Endothelial cell of umbilical vein (primary cell): ENCODE results near the gene BSND. TPM values are rescaled to one million over a fixed set of nuclear protein-coding genes. Genes with fewer than 3 reads are reported as not detected.

Experiments
- BruUV-seq: library from RNA; stranded (reverse); fragments of 400-500 nt; replicated peaks from 2 replicates; lab custom pipeline; 2021; lab: Mats Ljungman, UMichigan
- CTCF ChIA-PET: fragments of 300-600, 350-600 bp; sonication (Branson Sonifier 250); formaldehyde crosslinking; loops from one replicate; lab custom pipeline; 2021; ENCODE audit warnings: antibody characterized with exemption, inconsistent platforms; lab: Charles Lee
- POLR2A ChIA-PET: fragments of 300-600, 350-600 bp; sonication (Branson Sonifier 250); formaldehyde crosslinking; loops from one replicate; lab custom pipeline; 2021; ENCODE audit warnings: antibody characterized with exemption, inconsistent platforms; lab: Charles Lee
- DNase-seq: peaks from one replicate; pipeline ENCODE4 v3.0.0-alpha.2; 2011; ENCODE audit warnings: low read depth, low spot score
- FAIRE-seq: peaks from 2 replicates; lab custom pipeline; 2011; peaks lifted over from hg19 to GRCh38; lab: Jason Lieb, UNC
- H2AFZ ChIP-seq: 2 replicates; pipeline ENCODE4 v1.6.0; 2012; ENCODE audit warnings: low read depth, low read length, control low read depth, inconsistent platforms
- H3K27ac ChIP-seq: 2 replicates; pipeline ENCODE4 v1.5.1; 2011; ENCODE audit warnings: low read depth, mild to moderate bottlenecking, control low read depth, low read length, moderate library complexity; ENCODE audit not compliant: insufficient read depth
- H3K27me3 ChIP-seq, 2 experiments: 2 replicates each; pipeline versions ENCODE4 v1.6.0 to v1.6.1; 2011; ENCODE audit warnings: low read length in 2 of 2, mixed read lengths in 1 of 2; ENCODE audit not compliant: control insufficient read depth in 2 of 2, insufficient read depth in 2 of 2
- H3K36me3 ChIP-seq, 2 experiments: 2 replicates in 1 of 2; 3 replicates in 1 of 2; pipeline ENCODE4 v1.5.1; 2011; ENCODE audit warnings: low read length in 2 of 2, mild to moderate bottlenecking in 1 of 2, moderate library complexity in 1 of 2; ENCODE audit not compliant: control insufficient read depth in 2 of 2, insufficient read depth in 2 of 2; ENCODE audit errors: extremely low read depth in 1 of 2
- H3K4me1 ChIP-seq: 3 replicates; pipeline ENCODE4 v1.5.1; 2011; ENCODE audit warnings: mild to moderate bottlenecking, low read length; ENCODE audit not compliant: control insufficient read depth, insufficient read depth; ENCODE audit errors: extremely low read depth
- H3K4me2 ChIP-seq: 2 replicates; pipeline ENCODE4 v1.6.1; 2011; ENCODE audit warnings: low read length, control low read depth, mixed read lengths; ENCODE audit not compliant: insufficient read depth
- H3K4me3 ChIP-seq, 3 experiments: fragments of 200-600 bp in 1 of 3; sonication (generic), shearing (Covaris generic) in 1 of 3; replicated peaks in 1 of 3; 2 replicates each; pipeline ENCODE4 v1.5.1; 2011 to 2016; ENCODE audit warnings: control low read depth in 3 of 3, low read length in 3 of 3, mild to moderate bottlenecking in 2 of 3, inconsistent platforms in 1 of 3, low read depth in 1 of 3, moderate library complexity in 1 of 3; ENCODE audit not compliant: insufficient read depth in 1 of 3
- H3K79me2 ChIP-seq: 2 replicates; pipeline ENCODE4 v1.6.0; 2012; ENCODE audit warnings: low read length, inconsistent platforms; ENCODE audit not compliant: control insufficient read depth, insufficient read depth
- H3K9ac ChIP-seq: replicated peaks from 2 replicates; pipeline ENCODE3; 2011; ENCODE audit warnings: low read length, control low read depth; ENCODE audit not compliant: insufficient read depth; ENCODE audit errors: extremely low read depth
- H3K9me1 ChIP-seq: replicated peaks from 3 replicates; pipeline ENCODE4 v1.6.0; 2011; ENCODE audit warnings: mild to moderate bottlenecking, low read length; ENCODE audit not compliant: control insufficient read depth, insufficient read depth; ENCODE audit errors: extremely low read depth
- H3K9me3 ChIP-seq: replicated peaks from 2 replicates; pipeline ENCODE4 v1.5.1; 2012; ENCODE audit warnings: low read length, inconsistent platforms; ENCODE audit not compliant: control insufficient read depth, insufficient read depth
- H4K20me1 ChIP-seq: replicated peaks from 2 replicates; pipeline ENCODE3; 2011; ENCODE audit warnings: mild to moderate bottlenecking, low read length; ENCODE audit not compliant: control insufficient read depth, insufficient read depth; ENCODE audit errors: extremely low read depth
- CTCF ChIP-seq, 2 donors: IDR thresholded peaks; 1 replicate in 1 of 2; 2 replicates in 1 of 2; pipeline ENCODE4 v1.5.1; 2011; ENCODE audit warnings: low read length in 2 of 2, mild to moderate bottlenecking in 2 of 2, moderate library complexity in 2 of 2, control low read depth in 1 of 2, inconsistent platforms in 1 of 2, low read depth in 1 of 2; ENCODE audit not compliant: insufficient read depth in 1 of 2; ENCODE audit errors: extremely low read depth in 1 of 2
- EZH2 ChIP-seq: IDR thresholded peaks from 2 replicates; pipeline ENCODE4 v1.6.1; 2012; ENCODE audit warnings: borderline replicate concordance, low read depth, mild to moderate bottlenecking, moderate library complexity, low read length, inconsistent platforms; ENCODE audit not compliant: severe bottlenecking
- FOS ChIP-seq: IDR thresholded peaks from 2 replicates; pipeline ENCODE4 v1.6.1; 2011; ENCODE audit warnings: mild to moderate bottlenecking, low read length, moderate library complexity, borderline replicate concordance; ENCODE audit not compliant: insufficient read depth
- GATA2 ChIP-seq: IDR thresholded peaks from 2 replicates; pipeline ENCODE4 v1.7.0; 2011; ENCODE audit warnings: low read depth, mild to moderate bottlenecking, moderate library complexity, mixed read lengths, low read length; ENCODE audit not compliant: insufficient read length, insufficient read depth
- JUN ChIP-seq: IDR thresholded peaks from 2 replicates; pipeline ENCODE4 v1.6.1; 2011; ENCODE audit warnings: borderline replicate concordance, low read depth; ENCODE audit not compliant: insufficient read length, insufficient read depth
- MYC ChIP-seq: IDR thresholded peaks from one replicate; pipeline ENCODE4 v1.6.1; 2011; ENCODE audit warnings: mild to moderate bottlenecking, low read depth, low read length
- POLR2A ChIP-seq: IDR thresholded peaks from 2 replicates; pipeline ENCODE4 v1.6.1; 2012; ENCODE audit warnings: low read depth, mild to moderate bottlenecking, control low read depth, low read length
- POLR2AphosphoS5 ChIP-seq: IDR thresholded peaks from 2 replicates; pipeline ENCODE4 v1.6.1; 2012; ENCODE audit warnings: low read depth, mild to moderate bottlenecking, control low read depth, low read length, moderate library complexity; ENCODE audit not compliant: insufficient read depth
- dilution Hi-C: fragments of 300-500 bp; cut with MboI; formaldehyde crosslinking; loops from one replicate; pipeline ENCODE4 v1.15.0; 2019; ENCODE audit warnings: low sequenced_read_pairs; ENCODE audit not compliant: extremely low pct_ligation_motif_present
- intact Hi-C: fragments of 100-400 bp; cut with micrococcal nuclease; formaldehyde crosslinking; loops from one replicate; pipeline ENCODE4 v1.10.0; 2022
- polyA plus RNA-seq, 4 experiments: library from polyadenylated mRNA; depleted of rRNA in 3 of 4; stranded (reverse) in 3 of 4; unstranded in 1 of 4; fragments of >200 nt; gene quantifications; 2 replicates each; pipeline versions ENCODE4 v1.2.1 to v1.2.3, GENCODE V29; 2011 to 2012; ENCODE audit warnings: missing spikeins in 1 of 4
- total RNA-seq: library from RNA; stranded (reverse); gene quantifications from 2 replicates; pipeline ENCODE4 v1.2.3, GENCODE V29; 2021
- TF ChIP-seq, protein P1 (sequence below): IDR thresholded peaks from 2 replicates; pipeline ENCODE4 v1.6.1; 2011; ENCODE audit not compliant: insufficient read depth, insufficient read length

The BSND gene
- total and polyA plus RNA-seq, 2 donors (not counting 3 experiments of a cell fraction or from before 2014, with no cell fraction given), result not detected

- Histone ChIP-seq H3K4me1 (no peaks in the 10 kb centered on the region), H3K27ac (no peak overlapping the region), H3K4me3 (no peak overlapping the region), H3K9ac (no peak overlapping the region), H3K79me2 (no peaks in the 10 kb centered on the region), H3K9me1 (no peaks in the 10 kb centered on the region), H2AFZ (no peak overlapping the region), H3K9me3 (no peaks in the 10 kb centered on the region), H3K27me3 (peaks cover 22 to 27% of the 10 kb centered on the region in 2 experiments), H3K4me2 (no peak overlapping the region), H3K36me3 (no peaks in the 10 kb centered on the region), H4K20me1 (no peaks in the 10 kb centered on the region)
- no peak for FAIRE-seq
- ChIA-PET POLR2A (no interaction called here), CTCF (interaction anchor here (0.8 to 25.0 kb wide), 6 partner anchors 9 to 45 kb away, joined by 3 to 918 read pairs (median 4); no protein-coding TSS in a partner anchor)
- no peak for TF ChIP-seq EZH2
- no peak for TF ChIP-seq POLR2A
- TF ChIP-seq CTCF (IDR thresholded peaks at IDR 0.05; ENCODE audit: extremely low read depth in 1 of 2, insufficient read depth in 1 of 2, low read depth in 1 of 2, low read length in 2 of 2), result no peak
- no peak for TF ChIP-seq FOS
- no peak for TF ChIP-seq JUN
- TF ChIP-seq, protein P1, sequence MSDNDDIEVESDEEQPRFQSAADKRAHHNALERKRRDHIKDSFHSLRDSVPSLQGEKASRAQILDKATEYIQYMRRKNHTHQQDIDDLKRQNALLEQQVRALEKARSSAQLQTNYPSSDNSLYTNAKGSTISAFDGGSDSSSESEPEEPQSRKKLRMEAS, result no peak
- TF ChIP-seq GATA2, result no peak
- no peak for TF ChIP-seq POLR2AphosphoS5
- TF ChIP-seq MYC, result no peak
- DNase-seq, result no peak
- dilution Hi-C loops (no loop called here), intact Hi-C loops (no loop called here)
- no TSS peak for BruUV-seq
Measured at GRCh38 chr1:54977533-54978297, 21.0 kb upstream of the BSND start.
